ENCODE data around the gene SLC35G3. TPM values are rescaled to one million over a fixed set of nuclear protein-coding genes. Genes with fewer than 3 reads are reported as not detected.

SLC35G3 gene
- total RNA-seq, 1 experiment from 2014 or later = not detected

- Histone ChIP-seq H3K27me3 (ENCODE audit: low read length) (no peaks in the 10 kb centered on the region), H3K4me2 (ENCODE audit: low read length) (peak overlapping the region; percentile 96), H3K36me3 (ENCODE audit: low read depth, low read length) (no peaks in the 10 kb centered on the region), H2AFZ (ENCODE audit: low read length) (peak overlapping the region; percentile 96), H3K79me2 (ENCODE audit: low read length) (peaks cover 27% of the 10 kb centered on the region), H3F3A (ENCODE audit: low read length, unreplicated experiment) (peaks cover 4% of the 10 kb centered on the region), H3K9me2 (replicated peaks; ENCODE audit: low read length) (no peaks in the 10 kb centered on the region), H3K4me3 (ENCODE audit: low read length) (peak overlapping the region; percentile 88), H3K9me3 (ENCODE audit: low read length) (no peaks in the 10 kb centered on the region), H4K20me1 (ENCODE audit: low read length) (no peaks in the 10 kb centered on the region), H3K4me1 (ENCODE audit: insufficient read depth, low read length) (peaks cover 40% of the 10 kb centered on the region), H3K9ac (ENCODE audit: low read length) (peak overlapping the region; percentile 94), H3K27ac (ENCODE audit: low read length) (peak overlapping the region; percentile 98)
- DNase-seq (peak; percentile 86), ATAC-seq (peak; percentile 54)
- POLR2A ChIA-PET (ENCODE audit: unreplicated experiment) = no interaction called here
- TF ChIP-seq EZH2phosphoT487 (IDR thresholded peaks at IDR 0.05; ENCODE audit: borderline replicate concordance, low read length) = no peak
- TF ChIP-seq CTCF (conservative IDR thresholded peaks at IDR 0.05; ENCODE audit: low read depth, low read length) = peak; percentile 33; the same call in 1 of the 2 replicates
- CTCF ChIA-PET = no interaction called here
- intact Hi-C loops (cut with micrococcal nuclease) = loop anchor here (5.0 kb wide), 1 partner anchor 70 kb away; no protein-coding TSS in a partner anchor
- BruUV-seq (replicated peaks) = TSS peak; percentile 31
Observed at GRCh38 chr17:35242158-35242804, 48.1 kb upstream of the SLC35G3 start.

GRCh38 chr17:35241520-35241919 is 47.3 kb upstream of the SLC35G3 start:
- no peaks in the 10 kb centered on the region for H3K9me3 ChIP-seq (ENCODE audit: low read length)
- H3K79me2 ChIP-seq (ENCODE audit: low read length) = peaks cover 21% of the 10 kb centered on the region
- ChIA-PET CTCF (no interaction called here), POLR2A (ENCODE audit: unreplicated experiment) (no interaction called here)
- no TSS peak for BruUV-seq (replicated peaks)
- DNase-seq = no peak
- H3K36me3 ChIP-seq (ENCODE audit: low read depth, low read length) = no peaks in the 10 kb centered on the region
- no peaks in the 10 kb centered on the region for H3K9me2 ChIP-seq (replicated peaks; ENCODE audit: low read length)
- peaks cover 4% of the 10 kb centered on the region for H3F3A ChIP-seq (ENCODE audit: low read length, unreplicated experiment)
- H2AFZ ChIP-seq (ENCODE audit: low read length) = no peak overlapping the region
- peak overlapping the region; percentile 98 for H3K27ac ChIP-seq (ENCODE audit: low read length)
- H3K4me2 ChIP-seq (ENCODE audit: low read length) = peak overlapping the region; percentile 96
- peaks cover 40% of the 10 kb centered on the region for H3K4me1 ChIP-seq (ENCODE audit: insufficient read depth, low read length)
- no peaks in the 10 kb centered on the region for H4K20me1 ChIP-seq (ENCODE audit: low read length)
- H3K4me3 ChIP-seq (ENCODE audit: low read length) = peak overlapping the region; percentile 88
- peak overlapping the region; percentile 94 for H3K9ac ChIP-seq (ENCODE audit: low read length)
- intact Hi-C loops (cut with micrococcal nuclease) = loop anchor here (5.0 kb wide), 1 partner anchor 69 kb away; no protein-coding TSS in a partner anchor
- no peaks in the 10 kb centered on the region for H3K27me3 ChIP-seq (ENCODE audit: low read length)
- ATAC-seq = no peak
- TF ChIP-seq EZH2phosphoT487 (IDR thresholded peaks at IDR 0.05; ENCODE audit: borderline replicate concordance, low read length) (no peak), CTCF (conservative IDR thresholded peaks at IDR 0.05; ENCODE audit: low read depth, low read length) (no peak), EZH2 (IDR thresholded peaks at IDR 0.05; ENCODE audit: low read length, unreplicated experiment) (no peak)

DNA sequence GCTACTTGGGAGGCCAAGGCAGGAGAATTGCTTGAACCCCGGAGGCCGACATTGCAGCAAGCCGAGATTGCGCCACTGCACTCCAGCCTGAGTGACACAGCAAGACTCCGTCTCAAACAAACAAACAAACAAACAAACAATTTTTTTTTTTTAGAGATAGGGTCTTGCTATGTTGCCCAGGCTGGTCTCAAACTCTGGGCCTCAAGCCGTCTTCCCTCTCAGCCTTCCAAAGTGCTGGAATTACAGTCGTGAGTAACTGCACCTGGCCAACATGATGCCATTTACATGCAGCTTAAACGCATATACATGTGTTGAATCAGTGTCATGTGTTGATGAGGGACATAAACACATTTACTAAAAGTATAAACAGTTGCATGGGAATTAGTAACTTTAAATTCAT is 46.7 kb upstream of the SLC35G3 start:
- Histone ChIP-seq H3K4me2 (ENCODE audit: low read length) (no peak overlapping the region), H4K20me1 (ENCODE audit: low read length) (no peaks in the 10 kb centered on the region), H3K27ac (ENCODE audit: low read length) (no peak overlapping the region), H2AFZ (ENCODE audit: low read length) (no peak overlapping the region), H3K27me3 (ENCODE audit: low read length) (no peaks in the 10 kb centered on the region), H3K9ac (ENCODE audit: low read length) (no peak overlapping the region), H3K4me3 (ENCODE audit: low read length) (no peak overlapping the region), H3K9me3 (ENCODE audit: low read length) (no peaks in the 10 kb centered on the region), H3K79me2 (ENCODE audit: low read length) (peaks cover 14% of the 10 kb centered on the region), H3K36me3 (ENCODE audit: low read depth, low read length) (no peaks in the 10 kb centered on the region), H3K9me2 (replicated peaks; ENCODE audit: low read length) (no peaks in the 10 kb centered on the region), H3K4me1 (ENCODE audit: insufficient read depth, low read length) (peaks cover 38% of the 10 kb centered on the region), H3F3A (ENCODE audit: low read length, unreplicated experiment) (peaks cover 4% of the 10 kb centered on the region)
- CTCF ChIA-PET = no interaction called here
- DNase-seq (no peak), ATAC-seq (no peak)
- no peak for TF ChIP-seq EZH2 (IDR thresholded peaks at IDR 0.05; ENCODE audit: low read length, unreplicated experiment)
- TF ChIP-seq EZH2phosphoT487 (IDR thresholded peaks at IDR 0.05; ENCODE audit: borderline replicate concordance, low read length) = no peak
- TF ChIP-seq CTCF (conservative IDR thresholded peaks at IDR 0.05; ENCODE audit: low read depth, low read length) = no peak
- intact Hi-C loops (cut with micrococcal nuclease) = loop anchor here (5.0 kb wide), 1 partner anchor 69 kb away; no protein-coding TSS in a partner anchor
- POLR2A ChIA-PET (ENCODE audit: unreplicated experiment) = interaction anchor here (0.5 kb wide), 1 partner anchor 337 kb away, joined by 4 read pairs; the partner anchor contains the start of gene PEX12
- BruUV-seq (replicated peaks) = no TSS peak
